Measurements from ENCODE around the gene CTDSPL. TPM values are rescaled to one million over a fixed set of nuclear protein-coding genes. Genes with fewer than 3 reads are reported as not detected.

Gene CTDSPL
- total RNA-seq, 1 experiment from 2014 or later, result 124 TPM

DNA sequence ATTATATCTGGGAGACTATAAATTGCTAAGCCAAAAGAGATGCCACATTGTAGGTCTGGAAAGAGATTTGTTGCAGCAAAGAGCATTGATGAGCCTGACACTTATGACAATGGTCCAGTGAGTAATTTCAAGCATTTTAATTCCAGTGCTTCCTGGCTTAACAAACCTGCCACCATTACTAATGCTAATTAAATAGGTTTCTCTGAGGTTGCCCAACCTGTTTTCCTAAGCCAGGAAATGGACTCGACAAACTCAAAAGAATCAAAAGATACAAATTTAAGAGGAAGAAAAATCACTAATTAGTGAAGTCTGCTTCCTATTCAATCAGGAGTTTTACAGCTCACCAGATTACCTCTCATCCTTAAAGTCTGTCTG, 36.7 kb upstream of the CTDSPL start:
- no peaks in the 10 kb centered on the region for H3K36me3 ChIP-seq (ENCODE audit: low read depth)
- 0 out of 2 replicates have a peak overlapping the region, but pooled peaks have one; percentile 29 for H3K4me2 ChIP-seq
- no peaks in the 10 kb centered on the region for H4K20me1 ChIP-seq (ENCODE audit: insufficient read depth)
- TF ChIP-seq EZH2 (IDR thresholded peaks at IDR 0.05; ENCODE audit: low read depth), result no peak
- TF ChIP-seq, protein P1, sequence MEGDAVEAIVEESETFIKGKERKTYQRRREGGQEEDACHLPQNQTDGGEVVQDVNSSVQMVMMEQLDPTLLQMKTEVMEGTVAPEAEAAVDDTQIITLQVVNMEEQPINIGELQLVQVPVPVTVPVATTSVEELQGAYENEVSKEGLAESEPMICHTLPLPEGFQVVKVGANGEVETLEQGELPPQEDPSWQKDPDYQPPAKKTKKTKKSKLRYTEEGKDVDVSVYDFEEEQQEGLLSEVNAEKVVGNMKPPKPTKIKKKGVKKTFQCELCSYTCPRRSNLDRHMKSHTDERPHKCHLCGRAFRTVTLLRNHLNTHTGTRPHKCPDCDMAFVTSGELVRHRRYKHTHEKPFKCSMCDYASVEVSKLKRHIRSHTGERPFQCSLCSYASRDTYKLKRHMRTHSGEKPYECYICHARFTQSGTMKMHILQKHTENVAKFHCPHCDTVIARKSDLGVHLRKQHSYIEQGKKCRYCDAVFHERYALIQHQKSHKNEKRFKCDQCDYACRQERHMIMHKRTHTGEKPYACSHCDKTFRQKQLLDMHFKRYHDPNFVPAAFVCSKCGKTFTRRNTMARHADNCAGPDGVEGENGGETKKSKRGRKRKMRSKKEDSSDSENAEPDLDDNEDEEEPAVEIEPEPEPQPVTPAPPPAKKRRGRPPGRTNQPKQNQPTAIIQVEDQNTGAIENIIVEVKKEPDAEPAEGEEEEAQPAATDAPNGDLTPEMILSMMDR (conservative IDR thresholded peaks at IDR 0.05), result no peak
- no peaks in the 10 kb centered on the region for H3K27me3 ChIP-seq (ENCODE audit: insufficient read depth, low read depth)
- H3K9me2 ChIP-seq (ENCODE audit: insufficient read depth), result no peaks in the 10 kb centered on the region; the same call in 1 of the 2 replicates
- DNase-seq, result peak in 1 of 2 experiments; percentile 38
- no peaks in the 10 kb centered on the region; the same call in 1 of the 2 replicates for H3K4me1 ChIP-seq (replicated peaks; ENCODE audit: insufficient read depth)
- CTCF ChIA-PET, result no interaction called here
- BruUV-seq (replicated peaks), result no TSS peak
- POLR2A ChIA-PET (ENCODE audit: unreplicated experiment), result no interaction called here
- no peaks in the 10 kb centered on the region for H3K79me2 ChIP-seq (ENCODE audit: low read depth)
- no peaks in the 10 kb centered on the region for H3K9me3 ChIP-seq (ENCODE audit: insufficient read depth, low read depth)
- H2AFZ ChIP-seq, result no peak overlapping the region
- H3K27ac ChIP-seq, result no peak overlapping the region
- H3K4me3 ChIP-seq, result no peak overlapping the region
- intact Hi-C loops (cut with micrococcal nuclease; ENCODE audit: unreplicated experiment), result no loop called here
- no peaks in the 10 kb centered on the region for H3F3A ChIP-seq (ENCODE audit: insufficient read depth, low read depth)

DNA sequence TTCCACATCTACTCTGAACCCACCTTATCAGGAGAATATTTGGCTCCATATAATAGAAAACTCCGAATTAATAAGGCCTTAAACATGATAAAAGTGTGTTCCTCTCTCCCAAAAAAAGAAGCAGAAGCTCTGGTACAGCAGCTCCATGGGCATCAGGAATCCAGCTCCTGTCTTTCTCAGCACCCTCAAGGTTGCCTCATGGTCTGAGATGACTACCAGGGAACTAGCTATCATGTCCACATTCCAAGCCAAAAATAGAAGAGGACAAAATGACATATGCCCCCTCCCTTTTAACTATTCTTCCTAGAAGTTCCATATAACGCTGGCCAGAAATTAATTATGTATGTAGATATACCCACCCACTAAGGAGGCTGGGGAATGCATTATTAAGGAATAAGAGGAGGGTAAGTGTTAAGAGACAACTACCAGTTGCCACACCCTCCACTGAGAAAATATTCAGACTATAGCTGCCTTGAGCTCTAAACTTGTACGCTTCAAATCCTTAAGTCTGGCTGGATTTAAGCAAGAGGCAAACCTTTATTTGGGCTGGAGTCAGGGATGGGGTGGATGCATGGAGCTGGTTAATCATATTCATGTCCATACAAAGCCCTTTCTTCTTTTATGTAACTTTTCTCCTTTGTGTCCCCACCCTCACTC, 35.8 kb upstream of the CTDSPL start:
- TF ChIP-seq, protein P1 (conservative IDR thresholded peaks at IDR 0.05), result no peak
- no peak for TF ChIP-seq EZH2 (IDR thresholded peaks at IDR 0.05; ENCODE audit: low read depth)
- Histone ChIP-seq H3K27ac (no peak overlapping the region), H3K9me2 (ENCODE audit: insufficient read depth) (no peaks in the 10 kb centered on the region; the same call in 1 of the 2 replicates), H3K9me3 (ENCODE audit: insufficient read depth, low read depth) (no peaks in the 10 kb centered on the region), H2AFZ (no peak overlapping the region), H3K4me1 (replicated peaks; ENCODE audit: insufficient read depth) (no peaks in the 10 kb centered on the region; the same call in 1 of the 2 replicates), H3K36me3 (ENCODE audit: low read depth) (no peaks in the 10 kb centered on the region), H3K4me3 (no peak overlapping the region), H3F3A (ENCODE audit: insufficient read depth, low read depth) (no peaks in the 10 kb centered on the region), H3K4me2 (no peak overlapping the region), H3K79me2 (ENCODE audit: low read depth) (no peaks in the 10 kb centered on the region), H4K20me1 (ENCODE audit: insufficient read depth) (no peaks in the 10 kb centered on the region), H3K27me3 (ENCODE audit: insufficient read depth, low read depth) (no peaks in the 10 kb centered on the region)
- BruUV-seq (replicated peaks), result no TSS peak
- POLR2A ChIA-PET (ENCODE audit: unreplicated experiment), result no interaction called here
- CTCF ChIA-PET, result no interaction called here
- intact Hi-C loops (cut with micrococcal nuclease; ENCODE audit: unreplicated experiment), result no loop called here
- DNase-seq, result no peak

DNA sequence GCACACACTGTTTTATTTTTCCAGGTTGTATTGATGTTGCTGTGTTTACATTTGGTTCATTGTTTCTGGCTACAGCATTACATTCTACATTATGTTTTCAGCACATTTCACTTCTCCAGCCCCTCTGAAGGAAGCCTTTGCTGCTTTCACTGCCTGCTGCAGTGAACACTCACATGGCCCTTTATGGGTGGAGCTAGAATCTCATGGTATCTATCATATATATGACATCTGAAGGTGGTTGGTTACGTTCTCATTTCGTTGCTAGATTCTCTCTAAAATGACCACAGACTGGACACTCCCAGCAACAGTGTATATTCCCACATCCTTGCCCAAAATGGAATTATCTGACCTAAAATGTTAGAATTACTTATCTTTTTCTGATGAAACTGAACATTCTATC, 35.2 kb upstream of the CTDSPL start:
- Histone ChIP-seq H3K36me3 (ENCODE audit: low read depth) (no peaks in the 10 kb centered on the region), H4K20me1 (ENCODE audit: insufficient read depth) (no peaks in the 10 kb centered on the region), H3K79me2 (ENCODE audit: low read depth) (no peaks in the 10 kb centered on the region), H3K4me1 (replicated peaks; ENCODE audit: insufficient read depth) (no peaks in the 10 kb centered on the region; the same call in 1 of the 2 replicates), H3K9me2 (ENCODE audit: insufficient read depth) (no peaks in the 10 kb centered on the region; the same call in 1 of the 2 replicates), H2AFZ (no peak overlapping the region), H3K4me2 (no peak overlapping the region), H3K9me3 (ENCODE audit: insufficient read depth, low read depth) (no peaks in the 10 kb centered on the region), H3F3A (ENCODE audit: insufficient read depth, low read depth) (no peaks in the 10 kb centered on the region), H3K4me3 (no peak overlapping the region), H3K27me3 (ENCODE audit: insufficient read depth, low read depth) (no peaks in the 10 kb centered on the region), H3K27ac (no peak overlapping the region)
- ChIA-PET CTCF (no interaction called here), POLR2A (ENCODE audit: unreplicated experiment) (no interaction called here)
- BruUV-seq (replicated peaks), result no TSS peak
- TF ChIP-seq, protein P1 (conservative IDR thresholded peaks at IDR 0.05), result no peak
- no peak for TF ChIP-seq EZH2 (IDR thresholded peaks at IDR 0.05; ENCODE audit: low read depth)
- intact Hi-C loops (cut with micrococcal nuclease; ENCODE audit: unreplicated experiment), result no loop called here
- no peak for DNase-seq

Measured in PC-9 (cell line).